Neural progenitor cell (in vitro differentiated cells): ENCODE data around the gene ACP4. TPM values are rescaled to one million over a fixed set of nuclear protein-coding genes. Genes with fewer than 3 reads are reported as not detected.

ENCODE experiments used
- DNase-seq: peaks from one replicate; pipeline ENCODE4 v3.0.0-alpha.2; 2016; ENCODE audit warnings: low spot score
- H2AFZ ChIP-seq: fragments of 200-600 bp; sonication (generic); replicated peaks from 2 replicates; pipeline ENCODE4 v1.6.1; 2016; ENCODE audit warnings: antibody characterized with exemption
- H3F3A ChIP-seq: fragments of 200-600 bp; sonication (generic); 2 replicates; pipeline ENCODE4 v1.6.1; 2016; ENCODE audit warnings: antibody characterized with exemption, low read depth
- H3K27ac ChIP-seq: fragments of 200-600 bp; sonication (generic); 2 replicates; pipeline ENCODE4 v1.5.1; 2016; ENCODE audit warnings: mild to moderate bottlenecking
- H3K27me3 ChIP-seq: fragments of 200-600 bp; sonication (generic); 2 replicates; pipeline ENCODE4 v1.6.1; 2016; ENCODE audit warnings: mild to moderate bottlenecking, moderate library complexity
- H3K36me3 ChIP-seq: fragments of 200-600 bp; sonication (generic); 2 replicates; pipeline ENCODE4 v1.5.1; 2016
- H3K4me1 ChIP-seq: fragments of 200-600 bp; sonication (generic); 2 replicates; pipeline ENCODE4 v1.6.1; 2016; ENCODE audit warnings: mixed run types
- H3K4me2 ChIP-seq: fragments of 200-600 bp; sonication (generic); 2 replicates; pipeline ENCODE4 v1.6.1; 2016
- H3K4me3 ChIP-seq: fragments of 200-600 bp; sonication (generic); 2 replicates; pipeline ENCODE4 v1.5.1; 2016
- H3K79me2 ChIP-seq: fragments of 200-600 bp; sonication (generic); 2 replicates; pipeline ENCODE4 v1.6.1; 2016; ENCODE audit warnings: low read depth
- H3K9ac ChIP-seq: fragments of 200-600 bp; sonication (generic); 2 replicates; pipeline ENCODE4 v1.6.1; 2016
- H3K9me3 ChIP-seq: fragments of 200-600 bp; sonication (generic); 2 replicates; pipeline ENCODE4 v1.5.1; 2016; ENCODE audit warnings: low read depth
- H4K20me1 ChIP-seq: fragments of 200-600 bp; sonication (generic); 2 replicates; pipeline ENCODE4 v1.6.1; 2016; ENCODE audit warnings: low read depth
- H3K27ac Mint-ChIP-seq: 3 replicates; pipeline ENCODE4 v1.8.0; 2021; ENCODE audit warnings: mixed read lengths
- H3K27me3 Mint-ChIP-seq: 2 replicates; pipeline ENCODE4 v1.8.0; 2022; ENCODE audit warnings: low read depth, mild to moderate bottlenecking, inconsistent platforms, moderate library complexity, mixed read lengths; ENCODE audit not compliant: insufficient read depth
- H3K36me3 Mint-ChIP-seq: 3 replicates; pipeline ENCODE4 v1.8.0; 2021; ENCODE audit warnings: mixed read lengths
- H3K4me1 Mint-ChIP-seq: 3 replicates; pipeline ENCODE4 v1.8.0; 2021; ENCODE audit warnings: mixed read lengths
- H3K4me3 Mint-ChIP-seq: 3 replicates; pipeline ENCODE4 v1.8.0; 2021; ENCODE audit warnings: mild to moderate bottlenecking, moderate library complexity, mixed read lengths
- H3K9me3 Mint-ChIP-seq: 3 replicates; pipeline ENCODE4 v1.8.0; 2020; ENCODE audit warnings: mixed read lengths
- EZH2 ChIP-seq: fragments of 200-600 bp; sonication (generic); IDR thresholded peaks from 2 replicates; pipeline ENCODE4 v1.6.1; 2017; ENCODE audit warnings: antibody characterized with exemption, mild to moderate bottlenecking, moderate library complexity
- small RNA-seq: library from RNA; depleted of rRNA; stranded (forward); fragments of <200 nt; gene quantifications from one replicate; pipeline ENCODE3, GENCODE V24; 2015
- total RNA-seq: library from RNA; depleted of rRNA; stranded (reverse); fragments of >200 nt; gene quantifications from 2 replicates; pipeline ENCODE4 v1.2.3, GENCODE V29; 2015; ENCODE audit warnings: low replicate concordance

Gene ACP4
- total RNA-seq, 1 donor from 2014 or later = not detected

GRCh38 chr19:50844296-50844935, 54.2 kb downstream of the ACP4 start:
- no peak overlapping the region for H3K9ac ChIP-seq
- DNase-seq = no peak
- no peak overlapping the region for H3K27ac Mint-ChIP-seq
- H3K9me3 Mint-ChIP-seq = peaks cover 10% of the 10 kb centered on the region
- H3K36me3 ChIP-seq = no peaks in the 10 kb centered on the region
- H3K4me3 ChIP-seq = no peak overlapping the region
- H3K9me3 ChIP-seq = no peaks in the 10 kb centered on the region
- no peak overlapping the region for H3K4me3 Mint-ChIP-seq
- no peak for TF ChIP-seq EZH2
- no peaks in the 10 kb centered on the region for H3K36me3 Mint-ChIP-seq
- H3F3A ChIP-seq = no peaks in the 10 kb centered on the region
- no peaks in the 10 kb centered on the region for H3K4me1 ChIP-seq
- no peaks in the 10 kb centered on the region for H3K4me1 Mint-ChIP-seq
- no peak overlapping the region for H3K27ac ChIP-seq
- peaks cover 85% of the 10 kb centered on the region for H3K27me3 ChIP-seq
- H3K27me3 Mint-ChIP-seq = peaks cover 10% of the 10 kb centered on the region
- H3K4me2 ChIP-seq = no peak overlapping the region
- H4K20me1 ChIP-seq = no peaks in the 10 kb centered on the region
- H2AFZ ChIP-seq = no peak overlapping the region
- H3K79me2 ChIP-seq = no peaks in the 10 kb centered on the region

Small RNA genes lying within 50 kb of the gene (small RNA-seq; reads per million reads assigned to genes)
- gene SNORD88A = 240 reads per million, percentile 99 among the genes with 10 or more reads in this experiment
- gene SNORD88B = not detected
- not detected for gene SNORD88C

Other genes starting within 250 kb of the ACP4 start
- 12.0 and 54.6 TPM in 2 replicates for gene LRRC4B, start 222.0 kb upstream of the ACP4 start, total RNA-seq
- 0.41 and 1.1 TPM in 2 replicates for gene SYT3, start 150.5 kb upstream of the ACP4 start, total RNA-seq
- gene C19orf81, start 141.0 kb upstream of the ACP4 start, total RNA-seq = 1.3 and 6.0 TPM in 2 replicates
- 1.4 and 2.3 TPM in 2 replicates for gene SHANK1, start 70.6 kb upstream of the ACP4 start, total RNA-seq
- 0.09 and 3.4 TPM in 2 replicates for gene CLEC11A, start 67.1 kb upstream of the ACP4 start, total RNA-seq
- not detected in 2 replicates for gene GPR32, start 20.0 kb upstream of the ACP4 start, total RNA-seq
- gene KLK1, start 33.4 kb downstream of the ACP4 start, total RNA-seq = not detected in 2 replicates
- not detected in 2 replicates for gene KLK15, start 43.2 kb downstream of the ACP4 start, total RNA-seq
- gene KLK3, start 64.5 kb downstream of the ACP4 start, total RNA-seq = not detected in 2 replicates
- gene KLK2, start 83.0 kb downstream of the ACP4 start, total RNA-seq = not detected in 2 replicates
- gene KLK4, start 121.0 kb downstream of the ACP4 start, total RNA-seq = 0.68 TPM in 1 of 2 replicates, not detected in the other
- not detected in 2 replicates for gene KLK5, start 162.6 kb downstream of the ACP4 start, total RNA-seq
- not detected in 2 replicates for gene KLK6, start 179.2 kb downstream of the ACP4 start, total RNA-seq
- gene KLK7, start 193.5 kb downstream of the ACP4 start, total RNA-seq = 0.28 and 0.36 TPM in 2 replicates
- 0.46 TPM in 1 of 2 replicates, not detected in the other for gene KLK8, start 211.2 kb downstream of the ACP4 start, total RNA-seq
- gene KLK10, start 229.3 kb downstream of the ACP4 start, total RNA-seq = 1.9 TPM in 1 of 2 replicates, not detected in the other
- not detected in 2 replicates for gene KLK11, start 236.2 kb downstream of the ACP4 start, total RNA-seq
- not detected in 2 replicates for gene KLK12, start 244.6 kb downstream of the ACP4 start, total RNA-seq